ENCODE results near the gene SH2D4B.

SH2D4B gene

DNA sequence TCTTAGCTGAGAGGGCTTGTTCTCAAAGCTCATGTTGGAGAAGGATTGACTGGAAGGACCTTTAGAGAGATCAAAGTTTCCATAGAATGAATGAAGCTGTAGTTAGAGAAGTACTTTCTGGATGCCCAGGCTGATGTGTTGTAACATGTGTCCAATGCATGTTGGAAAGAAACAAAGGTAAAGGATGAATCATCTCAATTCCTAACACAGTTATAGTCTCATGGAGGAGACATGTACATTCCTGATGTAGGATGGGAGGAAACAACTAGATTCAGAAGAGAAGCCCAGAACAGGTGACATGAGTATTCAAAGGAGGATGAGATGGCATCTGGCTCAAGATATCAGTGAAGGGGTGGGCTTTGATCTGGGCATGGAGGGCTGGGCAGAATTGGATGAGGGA is 152.7 kb downstream of the SH2D4B start:
- DNase-seq (ENCODE audit: low spot score): no peak

DNA sequence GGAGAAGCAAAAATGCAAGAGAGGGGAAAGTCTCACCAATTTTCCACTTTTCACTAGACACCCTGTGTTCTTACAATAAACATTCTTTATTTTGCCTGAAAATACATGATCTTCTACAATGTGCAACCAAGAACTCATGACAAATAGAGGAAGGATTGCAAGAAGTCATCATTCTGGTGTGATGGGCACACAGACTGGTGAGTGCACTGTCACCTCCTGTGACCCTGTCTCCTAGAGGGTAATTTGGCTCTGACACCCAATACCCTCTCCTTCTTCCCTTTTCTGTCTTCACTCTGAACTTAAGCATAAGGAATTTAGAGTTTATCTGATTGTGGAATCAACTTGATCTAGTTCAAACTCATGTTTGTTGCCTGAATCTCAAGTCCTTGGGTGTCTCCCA is 153.7 kb downstream of the SH2D4B start:
- DNase-seq (ENCODE audit: low spot score): no peak

DNA sequence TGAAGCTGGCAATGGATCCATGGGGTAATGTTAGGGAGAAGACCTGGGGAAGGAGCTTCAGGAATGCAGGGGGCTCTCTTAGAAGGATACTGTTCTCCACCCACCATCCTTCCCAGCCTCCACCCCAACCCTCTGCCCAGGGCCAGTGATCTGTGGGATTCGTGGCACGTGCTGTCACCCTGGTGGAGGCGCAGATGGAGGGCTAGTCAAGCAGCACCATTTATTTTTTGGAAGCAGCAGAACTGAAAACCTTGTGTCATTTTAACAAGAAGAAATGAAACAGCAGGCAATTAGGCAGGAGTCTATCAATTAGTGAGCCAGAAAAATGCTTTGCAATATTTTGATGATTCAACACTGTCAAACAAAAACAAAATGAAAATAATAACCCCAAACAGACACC is 155.9 kb downstream of the SH2D4B start:
- DNase-seq (ENCODE audit: low spot score): no peak

DNA sequence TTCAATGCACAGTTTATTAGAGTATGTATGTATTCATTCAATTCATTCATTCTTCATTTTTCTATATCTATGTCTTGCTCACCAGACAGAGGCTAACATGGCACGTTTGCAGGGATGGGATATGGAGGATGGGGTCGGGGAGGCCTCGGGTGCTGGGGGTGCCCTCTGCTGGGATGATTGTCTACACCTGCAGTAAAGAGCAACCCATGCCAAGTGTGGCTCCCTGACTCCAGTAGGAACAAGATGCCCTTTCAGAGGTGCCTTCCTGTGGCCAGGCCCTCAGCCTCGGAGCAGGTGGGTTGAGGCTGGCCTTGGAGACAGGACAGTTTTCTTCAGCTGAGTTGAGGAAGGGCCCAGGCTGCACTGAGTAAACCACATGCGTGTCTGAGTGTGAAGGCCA is 157.2 kb downstream of the SH2D4B start:
- DNase-seq (ENCODE audit: low spot score): no peak
